ENCODE results near the gene FOXP4. TPM values are rescaled to one million over a fixed set of nuclear protein-coding genes. Genes with fewer than 3 reads are reported as not detected.

Gene FOXP4
- total and polyA plus RNA-seq, 2 of the 13 experiments (the other 11 are each of a cell fraction or from before 2014, with no cell fraction given): 11.0 to 12.4 TPM

DNA sequence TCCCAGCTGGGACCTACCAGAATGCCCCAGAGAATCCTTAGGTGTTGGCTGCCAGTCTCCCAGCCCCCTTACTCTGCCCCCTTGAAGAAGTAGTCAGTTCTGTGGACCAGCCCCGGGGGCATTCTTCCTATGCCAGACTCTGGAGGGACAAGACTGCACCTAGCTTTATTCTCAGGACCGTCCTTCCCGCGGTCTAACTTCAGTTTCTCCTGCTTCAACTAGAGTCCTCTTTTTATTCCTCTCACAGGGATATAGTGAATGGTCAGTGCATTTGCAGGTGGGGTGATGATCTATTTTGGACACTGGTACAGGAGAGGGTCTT lies 56.2 kb downstream of the FOXP4 start (continued):
- TF ChIP-seq HCFC1 (IDR thresholded peaks at IDR 0.05; ENCODE audit: low read depth, low read length) (no peak), AGO2 (optimal IDR thresholded peaks at IDR 0.05; ENCODE audit: low read depth, low read length) (no peak), ZFY (CRISPR knock-in tag; IDR thresholded peaks at IDR 0.05) (no peak), ZNF17 (CRISPR knock-in tag; IDR thresholded peaks at IDR 0.05) (no peak), NFE2 (CRISPR knock-in tag; IDR thresholded peaks at IDR 0.05) (no peak), KDM5B (CRISPR knock-in tag; IDR thresholded peaks at IDR 0.05; ENCODE audit: borderline replicate concordance) (peak; percentile 8; the same call in 1 of the 2 replicates), GLI4 (CRISPR knock-in tag; IDR thresholded peaks at IDR 0.05; ENCODE audit: borderline replicate concordance) (no peak), ZNF326 (CRISPR knock-in tag; IDR thresholded peaks at IDR 0.05; ENCODE audit: borderline replicate concordance) (no peak), ZNF343 (CRISPR knock-in tag; IDR thresholded peaks at IDR 0.05) (no peak), RNF2 (conservative IDR thresholded peaks at IDR 0.05; ENCODE audit: low read depth) (no peak), FOXA3 (CRISPR knock-in tag; IDR thresholded peaks at IDR 0.05) (no peak)
- TF ChIP-seq, protein P1, sequence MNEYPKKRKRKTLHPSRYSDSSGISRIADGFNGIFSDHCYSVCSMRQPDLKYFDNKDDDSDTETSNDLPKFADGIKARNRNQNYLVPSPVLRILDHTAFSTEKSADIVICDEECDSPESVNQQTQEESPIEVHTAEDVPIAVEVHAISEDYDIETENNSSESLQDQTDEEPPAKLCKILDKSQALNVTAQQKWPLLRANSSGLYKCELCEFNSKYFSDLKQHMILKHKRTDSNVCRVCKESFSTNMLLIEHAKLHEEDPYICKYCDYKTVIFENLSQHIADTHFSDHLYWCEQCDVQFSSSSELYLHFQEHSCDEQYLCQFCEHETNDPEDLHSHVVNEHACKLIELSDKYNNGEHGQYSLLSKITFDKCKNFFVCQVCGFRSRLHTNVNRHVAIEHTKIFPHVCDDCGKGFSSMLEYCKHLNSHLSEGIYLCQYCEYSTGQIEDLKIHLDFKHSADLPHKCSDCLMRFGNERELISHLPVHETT (CRISPR knock-in tag; conservative IDR thresholded peaks at IDR 0.05): no peak
- TF ChIP-seq, protein P2, sequence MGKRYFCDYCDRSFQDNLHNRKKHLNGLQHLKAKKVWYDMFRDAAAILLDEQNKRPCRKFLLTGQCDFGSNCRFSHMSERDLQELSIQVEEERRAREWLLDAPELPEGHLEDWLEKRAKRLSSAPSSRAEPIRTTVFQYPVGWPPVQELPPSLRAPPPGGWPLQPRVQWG (CRISPR knock-in tag; IDR thresholded peaks at IDR 0.05; ENCODE audit: borderline replicate concordance, low read depth): no peak
- TF ChIP-seq, protein P3, sequence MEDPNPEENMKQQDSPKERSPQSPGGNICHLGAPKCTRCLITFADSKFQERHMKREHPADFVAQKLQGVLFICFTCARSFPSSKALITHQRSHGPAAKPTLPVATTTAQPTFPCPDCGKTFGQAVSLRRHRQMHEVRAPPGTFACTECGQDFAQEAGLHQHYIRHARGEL (CRISPR knock-in tag; IDR thresholded peaks at IDR 0.05): no peak
- TF ChIP-seq, protein P4, sequence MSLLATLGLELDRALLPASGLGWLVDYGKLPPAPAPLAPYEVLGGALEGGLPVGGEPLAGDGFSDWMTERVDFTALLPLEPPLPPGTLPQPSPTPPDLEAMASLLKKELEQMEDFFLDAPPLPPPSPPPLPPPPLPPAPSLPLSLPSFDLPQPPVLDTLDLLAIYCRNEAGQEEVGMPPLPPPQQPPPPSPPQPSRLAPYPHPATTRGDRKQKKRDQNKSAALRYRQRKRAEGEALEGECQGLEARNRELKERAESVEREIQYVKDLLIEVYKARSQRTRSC (CRISPR knock-in tag; IDR thresholded peaks at IDR 0.05; ENCODE audit: low read depth): no peak
- TF ChIP-seq, protein P5, sequence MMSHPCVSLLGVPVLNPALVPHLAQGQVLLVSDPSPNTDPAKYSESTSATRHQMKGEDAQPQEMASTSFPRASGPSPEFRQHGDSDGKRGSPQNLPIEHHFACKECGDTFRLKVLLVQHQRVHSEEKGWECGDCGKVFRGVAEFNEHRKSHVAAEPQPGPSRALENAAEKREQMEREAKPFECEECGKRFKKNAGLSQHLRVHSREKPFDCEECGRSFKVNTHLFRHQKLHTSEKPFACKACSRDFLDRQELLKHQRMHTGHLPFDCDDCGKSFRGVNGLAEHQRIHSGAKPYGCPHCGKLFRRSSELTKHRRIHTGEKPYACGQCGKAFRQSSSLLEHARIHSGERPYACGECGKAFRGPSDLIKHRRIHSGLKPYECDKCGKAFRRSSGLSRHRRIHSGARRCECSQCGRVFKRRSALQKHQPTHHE (CRISPR knock-in tag; IDR thresholded peaks at IDR 0.05; ENCODE audit: borderline replicate concordance): no peak
- TF ChIP-seq, protein P6, sequence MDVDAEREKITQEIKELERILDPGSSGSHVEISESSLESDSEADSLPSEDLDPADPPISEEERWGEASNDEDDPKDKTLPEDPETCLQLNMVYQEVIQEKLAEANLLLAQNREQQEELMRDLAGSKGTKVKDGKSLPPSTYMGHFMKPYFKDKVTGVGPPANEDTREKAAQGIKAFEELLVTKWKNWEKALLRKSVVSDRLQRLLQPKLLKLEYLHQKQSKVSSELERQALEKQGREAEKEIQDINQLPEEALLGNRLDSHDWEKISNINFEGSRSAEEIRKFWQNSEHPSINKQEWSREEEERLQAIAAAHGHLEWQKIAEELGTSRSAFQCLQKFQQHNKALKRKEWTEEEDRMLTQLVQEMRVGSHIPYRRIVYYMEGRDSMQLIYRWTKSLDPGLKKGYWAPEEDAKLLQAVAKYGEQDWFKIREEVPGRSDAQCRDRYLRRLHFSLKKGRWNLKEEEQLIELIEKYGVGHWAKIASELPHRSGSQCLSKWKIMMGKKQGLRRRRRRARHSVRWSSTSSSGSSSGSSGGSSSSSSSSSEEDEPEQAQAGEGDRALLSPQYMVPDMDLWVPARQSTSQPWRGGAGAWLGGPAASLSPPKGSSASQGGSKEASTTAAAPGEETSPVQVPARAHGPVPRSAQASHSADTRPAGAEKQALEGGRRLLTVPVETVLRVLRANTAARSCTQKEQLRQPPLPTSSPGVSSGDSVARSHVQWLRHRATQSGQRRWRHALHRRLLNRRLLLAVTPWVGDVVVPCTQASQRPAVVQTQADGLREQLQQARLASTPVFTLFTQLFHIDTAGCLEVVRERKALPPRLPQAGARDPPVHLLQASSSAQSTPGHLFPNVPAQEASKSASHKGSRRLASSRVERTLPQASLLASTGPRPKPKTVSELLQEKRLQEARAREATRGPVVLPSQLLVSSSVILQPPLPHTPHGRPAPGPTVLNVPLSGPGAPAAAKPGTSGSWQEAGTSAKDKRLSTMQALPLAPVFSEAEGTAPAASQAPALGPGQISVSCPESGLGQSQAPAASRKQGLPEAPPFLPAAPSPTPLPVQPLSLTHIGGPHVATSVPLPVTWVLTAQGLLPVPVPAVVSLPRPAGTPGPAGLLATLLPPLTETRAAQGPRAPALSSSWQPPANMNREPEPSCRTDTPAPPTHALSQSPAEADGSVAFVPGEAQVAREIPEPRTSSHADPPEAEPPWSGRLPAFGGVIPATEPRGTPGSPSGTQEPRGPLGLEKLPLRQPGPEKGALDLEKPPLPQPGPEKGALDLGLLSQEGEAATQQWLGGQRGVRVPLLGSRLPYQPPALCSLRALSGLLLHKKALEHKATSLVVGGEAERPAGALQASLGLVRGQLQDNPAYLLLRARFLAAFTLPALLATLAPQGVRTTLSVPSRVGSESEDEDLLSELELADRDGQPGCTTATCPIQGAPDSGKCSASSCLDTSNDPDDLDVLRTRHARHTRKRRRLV (CRISPR knock-in tag; IDR thresholded peaks at IDR 0.05): 0 out of 2 replicates have a peak, but pooled peaks have one; percentile 53
- TF ChIP-seq, protein P7, sequence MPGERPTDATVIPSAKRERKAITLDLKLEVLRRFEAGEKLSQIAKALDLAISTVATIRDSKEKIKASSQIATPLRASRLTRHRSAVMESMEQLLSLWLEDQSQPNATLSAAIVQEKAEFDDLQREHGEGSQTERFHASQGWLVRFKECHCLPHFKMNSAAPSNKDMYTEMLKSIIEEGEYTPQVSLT (CRISPR knock-in tag; IDR thresholded peaks at IDR 0.05; ENCODE audit: borderline replicate concordance, low read depth): no peak
- TF ChIP-seq, protein P8, sequence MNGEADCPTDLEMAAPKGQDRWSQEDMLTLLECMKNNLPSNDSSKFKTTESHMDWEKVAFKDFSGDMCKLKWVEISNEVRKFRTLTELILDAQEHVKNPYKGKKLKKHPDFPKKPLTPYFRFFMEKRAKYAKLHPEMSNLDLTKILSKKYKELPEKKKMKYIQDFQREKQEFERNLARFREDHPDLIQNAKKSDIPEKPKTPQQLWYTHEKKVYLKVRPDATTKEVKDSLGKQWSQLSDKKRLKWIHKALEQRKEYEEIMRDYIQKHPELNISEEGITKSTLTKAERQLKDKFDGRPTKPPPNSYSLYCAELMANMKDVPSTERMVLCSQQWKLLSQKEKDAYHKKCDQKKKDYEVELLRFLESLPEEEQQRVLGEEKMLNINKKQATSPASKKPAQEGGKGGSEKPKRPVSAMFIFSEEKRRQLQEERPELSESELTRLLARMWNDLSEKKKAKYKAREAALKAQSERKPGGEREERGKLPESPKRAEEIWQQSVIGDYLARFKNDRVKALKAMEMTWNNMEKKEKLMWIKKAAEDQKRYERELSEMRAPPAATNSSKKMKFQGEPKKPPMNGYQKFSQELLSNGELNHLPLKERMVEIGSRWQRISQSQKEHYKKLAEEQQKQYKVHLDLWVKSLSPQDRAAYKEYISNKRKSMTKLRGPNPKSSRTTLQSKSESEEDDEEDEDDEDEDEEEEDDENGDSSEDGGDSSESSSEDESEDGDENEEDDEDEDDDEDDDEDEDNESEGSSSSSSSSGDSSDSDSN (CRISPR knock-in tag; IDR thresholded peaks at IDR 0.05): no peak

Data from HepG2 (cell line).